IPS-18a (cell line): ENCODE measurements around the gene USP19.
A peak's percentile ranks its signal among the peaks of the same experiment; 100 is the strongest.

Experiments
- H3K27ac ChIP-seq: one replicate; pipeline ENCODE4 v1.5.1; 2013; ENCODE audit warnings: low read length
- H3K27me3 ChIP-seq: one replicate; pipeline ENCODE4 v1.6.1; 2013; ENCODE audit warnings: mild to moderate bottlenecking, low read length; ENCODE audit not compliant: control insufficient read depth, insufficient read depth
- H3K36me3 ChIP-seq: one replicate; pipeline ENCODE4 v1.6.1; 2013; ENCODE audit warnings: low read depth, low read length; ENCODE audit not compliant: control insufficient read depth
- H3K4me1 ChIP-seq: one replicate; pipeline ENCODE4 v1.6.1; 2013; ENCODE audit warnings: low read depth, low read length; ENCODE audit not compliant: control insufficient read depth
- H3K4me3 ChIP-seq: one replicate; pipeline ENCODE4 v1.5.1; 2013; ENCODE audit warnings: low read length
- H3K9ac ChIP-seq: one replicate; pipeline ENCODE4 v1.6.1; 2013; ENCODE audit warnings: mild to moderate bottlenecking, low read length, moderate library complexity
- H3K9me3 ChIP-seq: one replicate; pipeline ENCODE4 v1.6.1; 2013; ENCODE audit warnings: low read depth, low read length; ENCODE audit not compliant: control insufficient read depth

The USP19 gene

DNA sequence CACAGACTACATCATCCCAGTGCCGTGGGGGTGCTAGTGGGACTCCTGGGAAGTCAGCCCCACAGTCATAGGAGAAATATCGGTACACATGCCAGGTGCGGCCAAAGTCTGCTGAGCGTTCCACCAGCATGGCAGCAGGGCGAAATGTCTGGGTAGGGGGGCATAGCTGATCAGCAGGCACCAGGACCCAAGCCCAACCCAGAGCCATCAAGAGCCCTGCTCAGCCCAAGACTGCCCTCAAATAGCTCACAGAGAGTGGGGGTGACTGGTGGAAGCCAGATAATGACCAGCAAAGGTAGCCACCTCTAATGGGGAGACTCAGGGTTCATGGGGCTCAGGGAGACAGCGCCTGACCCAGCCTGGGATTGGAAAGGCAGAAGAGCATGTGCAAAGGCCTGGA, 11.0 kb upstream of the USP19 start:
- H3K4me1 ChIP-seq, result peaks cover 5% of the 10 kb centered on the region
- no peak overlapping the region for H3K27ac ChIP-seq
- no peak overlapping the region for H3K9ac ChIP-seq
- H3K36me3 ChIP-seq, result no peaks in the 10 kb centered on the region
- no peaks in the 10 kb centered on the region for H3K9me3 ChIP-seq
- H3K27me3 ChIP-seq, result no peaks in the 10 kb centered on the region
- H3K4me3 ChIP-seq, result peak overlapping the region; percentile 92

DNA sequence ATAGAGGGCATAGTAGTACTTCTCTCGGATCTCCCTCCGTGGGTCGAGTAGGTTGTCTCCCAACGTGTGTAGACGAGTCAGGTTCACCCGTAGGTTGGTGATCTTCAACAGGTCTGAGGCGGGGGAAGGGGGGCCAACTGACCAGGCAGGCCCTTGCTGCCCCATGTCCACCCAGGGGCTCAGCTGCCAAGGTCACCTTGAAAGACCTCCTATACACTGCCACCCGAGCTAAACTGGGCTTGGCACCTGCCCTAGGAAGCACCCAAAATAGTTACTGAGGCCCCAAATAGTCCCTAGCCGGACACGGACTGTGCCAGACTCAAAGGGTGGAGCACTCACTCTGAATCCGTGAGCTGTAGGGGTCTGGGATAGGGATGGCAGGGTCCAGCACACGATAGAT, 10.4 kb upstream of the USP19 start:
- no peak overlapping the region for H3K27ac ChIP-seq
- no peak overlapping the region for H3K9ac ChIP-seq
- H3K9me3 ChIP-seq, result no peaks in the 10 kb centered on the region
- no peaks in the 10 kb centered on the region for H3K36me3 ChIP-seq
- H3K27me3 ChIP-seq, result no peaks in the 10 kb centered on the region
- H3K4me1 ChIP-seq, result peaks cover 5% of the 10 kb centered on the region
- H3K4me3 ChIP-seq, result no peak overlapping the region

DNA sequence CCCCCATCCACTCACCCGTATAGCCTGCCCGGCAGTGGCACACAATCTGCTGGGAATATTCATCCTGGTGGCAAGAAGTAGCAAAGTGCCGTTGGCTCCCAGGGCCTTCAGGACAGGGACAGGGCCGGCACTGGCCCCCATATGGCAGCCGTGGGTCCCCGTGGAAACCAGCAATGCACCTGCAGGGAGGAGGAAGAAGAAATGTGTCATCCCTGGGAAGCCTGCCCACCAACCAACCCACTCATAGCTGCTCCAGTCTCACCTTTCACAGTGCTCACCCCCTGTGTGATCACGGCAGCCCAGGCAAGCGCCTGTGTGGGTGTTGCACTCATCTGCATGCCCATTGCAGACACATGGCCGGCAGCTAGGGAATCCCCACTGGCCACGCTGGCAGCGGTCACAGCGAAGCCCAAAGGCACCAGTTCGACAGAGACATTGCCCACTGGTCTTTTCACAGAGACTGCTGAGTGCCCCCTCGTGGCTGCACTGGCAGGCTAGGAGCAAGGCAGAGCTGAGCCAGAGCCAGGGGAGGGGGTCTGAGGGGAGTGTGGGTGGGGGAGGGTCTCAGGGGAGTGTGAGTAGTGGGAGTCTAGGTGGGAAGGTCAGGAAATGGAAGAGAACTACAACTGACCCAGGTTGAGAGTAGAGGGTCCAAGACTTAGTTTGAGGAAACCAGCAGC, 4.5 kb upstream of the USP19 start:
- no peak overlapping the region for H3K27ac ChIP-seq
- H3K4me3 ChIP-seq, result no peak overlapping the region
- H3K36me3 ChIP-seq, result peaks cover 6% of the 10 kb centered on the region
- no peaks in the 10 kb centered on the region for H3K27me3 ChIP-seq
- H3K9ac ChIP-seq, result no peak overlapping the region
- no peaks in the 10 kb centered on the region for H3K4me1 ChIP-seq
- no peaks in the 10 kb centered on the region for H3K9me3 ChIP-seq

DNA sequence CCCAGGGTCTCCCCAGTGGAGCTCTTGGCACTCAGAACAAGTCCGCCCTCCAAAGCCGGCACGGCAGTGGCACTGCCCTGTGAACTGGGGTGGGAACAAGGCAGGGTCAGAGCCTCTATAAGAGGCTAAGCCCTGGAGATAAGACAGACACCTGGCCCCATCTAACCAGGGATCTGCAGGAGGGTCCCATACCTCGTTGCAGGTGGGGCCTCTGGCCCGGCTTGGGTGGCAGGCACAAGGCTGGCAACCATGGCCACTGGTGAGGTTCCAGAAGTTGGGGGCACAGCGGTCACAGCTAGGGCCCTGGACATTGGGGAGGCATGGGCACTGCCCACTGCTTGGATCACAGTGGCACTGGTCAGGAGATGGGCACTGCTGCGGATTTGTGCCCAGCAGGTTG, 3.6 kb upstream of the USP19 start:
- H3K4me3 ChIP-seq, result no peak overlapping the region

DNA sequence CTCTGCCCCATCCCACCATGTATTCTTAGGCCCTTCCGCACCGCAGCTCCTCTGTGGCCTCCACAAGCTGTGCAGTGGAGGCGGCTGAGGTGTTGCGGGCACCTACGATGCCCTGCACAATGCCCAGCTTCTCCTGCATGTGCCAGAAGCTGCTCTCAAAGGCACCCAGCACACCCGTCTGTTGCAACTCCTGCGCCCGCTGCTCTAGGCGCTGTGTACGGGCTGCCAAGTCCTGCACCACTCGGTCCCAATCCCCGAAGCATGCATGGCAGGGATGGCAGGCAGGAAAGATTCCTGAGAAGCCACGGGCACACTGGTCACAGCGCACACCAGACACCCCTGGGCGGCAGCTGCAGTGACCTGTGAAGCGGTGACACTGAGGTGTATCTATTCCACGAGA, 3.1 kb upstream of the USP19 start:
- Histone ChIP-seq H3K27me3 (no peaks in the 10 kb centered on the region), H3K36me3 (peaks cover 8% of the 10 kb centered on the region), H3K9ac (no peak overlapping the region), H3K27ac (no peak overlapping the region), H3K9me3 (no peaks in the 10 kb centered on the region), H3K4me1 (peaks cover 4% of the 10 kb centered on the region), H3K4me3 (no peak overlapping the region)

More for the DNA sequence above, 3.6 kb upstream of the USP19 start:
- H3K9me3 ChIP-seq, result no peaks in the 10 kb centered on the region
- no peak overlapping the region for H3K9ac ChIP-seq
- H3K36me3 ChIP-seq, result peaks cover 6% of the 10 kb centered on the region
- H3K27me3 ChIP-seq, result no peaks in the 10 kb centered on the region
- H3K27ac ChIP-seq, result no peak overlapping the region
- H3K4me1 ChIP-seq, result peaks cover 4% of the 10 kb centered on the region

DNA sequence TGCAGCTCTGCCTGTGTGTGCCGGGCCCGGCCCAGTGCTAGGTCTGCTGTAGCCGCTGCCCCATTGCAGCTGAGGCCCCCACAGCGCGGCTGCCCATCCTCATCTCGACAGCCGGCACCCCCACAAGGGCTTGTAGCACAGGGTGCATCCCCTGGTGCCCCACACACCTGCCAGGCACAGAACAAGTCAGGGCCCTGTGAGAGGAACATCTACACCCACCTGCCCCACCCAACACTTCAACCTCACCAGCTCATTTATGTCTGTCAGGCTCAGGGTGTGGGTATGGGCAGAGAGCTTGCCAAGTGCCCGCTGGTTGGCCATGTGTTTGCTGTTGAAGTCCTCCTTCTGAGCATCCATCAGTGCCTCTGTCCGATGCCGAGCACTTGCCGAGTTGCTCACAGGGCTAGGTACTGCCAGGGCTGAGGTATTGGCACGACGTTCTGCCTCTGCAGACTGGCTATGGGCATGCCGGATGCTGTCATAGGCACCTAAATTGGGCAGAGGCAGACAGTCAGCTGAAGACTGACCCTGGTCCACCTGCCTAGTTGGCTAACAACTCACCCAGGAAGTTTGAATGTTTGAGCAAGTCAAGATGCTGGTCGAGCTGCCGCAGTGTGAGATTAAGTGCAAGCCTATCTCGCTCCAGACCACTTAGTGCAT, 2.4 kb upstream of the USP19 start:
- Histone ChIP-seq H3K27me3 (no peaks in the 10 kb centered on the region), H3K4me3 (no peak overlapping the region), H3K36me3 (peaks cover 14% of the 10 kb centered on the region), H3K9me3 (no peaks in the 10 kb centered on the region), H3K9ac (no peak overlapping the region), H3K27ac (no peak overlapping the region), H3K4me1 (peaks cover 4% of the 10 kb centered on the region)

DNA sequence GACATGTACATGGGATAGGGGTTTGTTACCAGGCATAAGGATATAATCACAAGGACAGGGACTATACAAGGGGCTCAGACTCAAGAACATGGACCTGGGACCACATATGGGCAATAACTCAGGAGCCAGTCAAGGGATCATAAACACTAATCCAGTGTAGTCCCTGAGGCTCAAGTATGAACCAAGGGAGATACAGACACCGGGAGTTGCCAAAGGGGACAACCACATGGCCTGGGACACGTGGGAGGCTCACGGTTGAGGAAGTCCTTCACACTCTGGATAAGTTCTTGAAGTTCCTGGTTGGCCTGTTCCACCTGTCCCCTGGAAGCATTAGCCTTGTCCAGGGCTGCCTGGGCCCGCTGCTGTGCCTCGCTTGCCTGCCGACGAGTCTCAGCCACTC, 1.8 kb upstream of the USP19 start:
- H3K4me1 ChIP-seq, result peaks cover 4% of the 10 kb centered on the region
- H3K27ac ChIP-seq, result no peak overlapping the region
- no peaks in the 10 kb centered on the region for H3K27me3 ChIP-seq
- no peak overlapping the region for H3K9ac ChIP-seq
- H3K36me3 ChIP-seq, result peaks cover 20% of the 10 kb centered on the region
- no peak overlapping the region for H3K4me3 ChIP-seq
- no peaks in the 10 kb centered on the region for H3K9me3 ChIP-seq

DNA sequence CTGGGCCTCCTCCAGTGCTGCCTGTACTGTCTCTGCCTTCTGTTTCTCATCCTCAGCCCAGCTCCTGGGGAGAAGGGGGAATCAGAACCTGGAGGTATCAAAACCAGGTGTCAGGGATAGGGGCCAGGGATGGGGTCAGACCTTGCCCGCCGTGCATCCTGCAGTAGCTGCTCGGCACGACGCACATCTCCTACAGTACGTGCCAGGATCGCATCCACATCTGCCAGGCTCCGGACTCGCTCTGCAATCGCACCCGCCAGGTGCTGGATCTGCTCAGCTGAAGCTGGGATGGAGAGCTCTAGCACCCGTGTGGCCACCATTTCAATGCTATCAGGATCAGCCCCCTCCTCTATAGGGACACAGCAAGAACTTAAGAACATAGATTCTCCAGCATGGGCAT, 1.4 kb upstream of the USP19 start:
- H3K27me3 ChIP-seq, result no peaks in the 10 kb centered on the region
- peaks cover 24% of the 10 kb centered on the region for H3K36me3 ChIP-seq
- peaks cover 4% of the 10 kb centered on the region for H3K4me1 ChIP-seq
- no peak overlapping the region for H3K27ac ChIP-seq
- H3K9me3 ChIP-seq, result no peaks in the 10 kb centered on the region
- H3K9ac ChIP-seq, result no peak overlapping the region
- H3K4me3 ChIP-seq, result no peak overlapping the region

DNA sequence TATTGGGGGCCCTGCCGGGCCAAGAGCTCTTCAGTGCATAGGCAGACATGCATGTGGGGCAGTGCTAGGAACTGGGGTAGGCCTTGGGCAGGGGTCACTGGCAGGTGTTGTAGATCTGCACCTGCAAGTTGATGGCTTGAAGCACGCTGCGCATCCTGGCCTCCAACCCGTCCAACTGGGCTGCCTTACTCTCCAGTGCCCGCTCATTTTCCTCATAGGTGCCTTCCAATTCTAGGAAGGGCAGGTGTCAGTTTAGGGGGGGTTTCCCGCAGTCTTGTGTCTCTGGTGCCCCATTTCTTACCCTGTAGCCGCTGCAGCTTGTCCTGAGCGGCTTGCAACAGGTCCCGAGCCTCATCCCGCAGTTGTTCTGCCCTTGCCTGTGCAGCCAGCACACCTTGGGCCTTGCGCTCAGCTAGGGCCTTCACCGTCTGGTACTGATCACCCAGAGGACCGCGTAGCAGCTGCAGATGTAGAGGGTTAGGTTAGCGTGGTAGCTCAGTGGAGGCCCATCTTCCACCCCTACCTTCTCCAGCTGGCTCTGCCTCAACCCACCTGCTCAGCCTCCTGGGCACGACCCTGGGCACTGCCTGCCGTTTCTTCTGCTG, 611 bp upstream of the USP19 start:
- Histone ChIP-seq H3K4me1 (peaks cover 4% of the 10 kb centered on the region), H3K36me3 (peaks cover 31% of the 10 kb centered on the region), H3K4me3 (peak overlapping the region; percentile 67), H3K9ac (no peak overlapping the region), H3K27me3 (no peaks in the 10 kb centered on the region), H3K9me3 (no peaks in the 10 kb centered on the region), H3K27ac (no peak overlapping the region)

DNA sequence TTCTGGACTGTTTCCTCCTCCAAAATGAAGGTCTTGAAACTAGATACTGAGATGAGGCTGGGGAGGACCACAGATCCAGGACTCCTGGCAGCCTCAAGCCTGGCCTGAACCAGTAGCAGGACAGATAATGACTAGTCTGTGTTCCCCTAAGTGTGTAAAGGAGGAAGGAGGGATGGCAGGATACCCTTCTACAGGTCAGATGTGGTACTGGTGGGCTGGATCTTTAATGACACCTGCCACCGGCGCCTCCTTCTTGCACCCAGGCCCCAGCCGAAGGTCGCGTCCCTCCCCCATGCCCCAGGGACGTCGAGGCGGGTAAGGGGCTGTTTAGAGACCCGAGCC, 556 bp downstream of the USP19 start:
- H3K27ac ChIP-seq, result peak overlapping the region; percentile 35
- peak overlapping the region; percentile 67 for H3K4me3 ChIP-seq
- no peaks in the 10 kb centered on the region for H3K9me3 ChIP-seq
- H3K27me3 ChIP-seq, result no peaks in the 10 kb centered on the region
- H3K9ac ChIP-seq, result peak overlapping the region; percentile 75
- H3K36me3 ChIP-seq, result peaks cover 43% of the 10 kb centered on the region
- peaks cover 4% of the 10 kb centered on the region for H3K4me1 ChIP-seq

DNA sequence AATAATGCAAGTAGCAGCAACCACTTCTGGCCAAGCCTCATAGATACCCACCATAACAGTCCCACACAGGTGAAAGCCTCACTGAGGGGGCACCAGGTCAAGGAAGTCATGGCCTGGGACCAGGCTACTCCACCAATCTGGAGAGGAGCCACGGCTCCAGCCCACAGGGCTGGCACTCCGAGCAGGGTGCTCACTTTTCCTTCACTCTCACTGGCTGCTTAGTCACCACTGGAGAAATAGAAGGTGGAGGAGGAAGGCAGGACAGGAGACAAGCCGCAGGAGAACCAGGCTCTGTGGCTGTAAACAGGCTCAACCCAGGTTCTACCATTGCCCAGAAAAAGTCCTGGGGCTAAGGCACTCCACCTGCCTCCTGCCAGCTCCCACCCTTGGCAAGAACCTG, 1.2 kb downstream of the USP19 start:
- peaks cover 49% of the 10 kb centered on the region for H3K36me3 ChIP-seq
- H3K27ac ChIP-seq, result no peak overlapping the region
- H3K9me3 ChIP-seq, result no peaks in the 10 kb centered on the region
- peaks cover 4% of the 10 kb centered on the region for H3K4me1 ChIP-seq
- H3K9ac ChIP-seq, result peak overlapping the region; percentile 75
- H3K4me3 ChIP-seq, result peak overlapping the region; percentile 67
- no peaks in the 10 kb centered on the region for H3K27me3 ChIP-seq

DNA sequence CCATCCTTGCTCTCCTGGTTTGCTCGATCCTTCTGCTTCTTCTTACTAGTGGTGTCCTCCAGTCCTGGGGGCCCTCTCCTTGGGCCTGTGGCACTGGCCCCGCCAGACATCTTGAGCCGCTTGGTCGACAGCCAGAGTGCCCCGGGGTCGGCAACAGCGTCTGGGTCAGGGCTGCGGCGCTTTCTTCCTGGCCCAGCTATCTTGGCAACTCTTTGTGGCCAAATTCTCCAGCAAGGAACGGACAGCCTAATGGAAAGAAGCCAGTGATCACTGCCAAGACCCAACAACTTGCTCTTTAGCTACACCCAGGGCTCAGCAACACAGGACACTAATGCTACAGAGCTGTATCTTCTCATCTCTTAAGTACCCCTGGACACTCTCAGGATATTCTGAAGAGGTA, 1.6 kb downstream of the USP19 start:
- Histone ChIP-seq H3K9me3 (no peaks in the 10 kb centered on the region), H3K4me3 (no peak overlapping the region), H3K27me3 (no peaks in the 10 kb centered on the region), H3K4me1 (peaks cover 4% of the 10 kb centered on the region), H3K27ac (no peak overlapping the region), H3K9ac (no peak overlapping the region), H3K36me3 (peaks cover 53% of the 10 kb centered on the region)
